ENCODE data around the gene PXMP2.

The PXMP2 gene

GRCh38 chr12:132687211-132688164 is at the start of gene PXMP2, which contains the start of gene POLE:
PXMP2 (plus strand) TSS chr12:132687587; CDS start chr12:132687671, 84 bp downstream.
POLE (minus strand) TSS chr12:132687342; CDS start chr12:132687315, 27 bp downstream.
- peak; percentile 88 for DNase-seq (ENCODE audit: low spot score)

GRCh38 chr12:132637811-132638210 is 49.6 kb upstream of the PXMP2 start:
- DNase-seq (ENCODE audit: low spot score) = no peak

- no peak for DNase-seq (ENCODE audit: low spot score)
Measured at GRCh38 chr12:132638541-132639408, 48.6 kb upstream of the PXMP2 start.

GRCh38 chr12:132639956-132640520 is 47.3 kb upstream of the PXMP2 start:
- DNase-seq (ENCODE audit: low spot score) = no peak

- no peak for DNase-seq (ENCODE audit: low spot score)
Measured at GRCh38 chr12:132640936-132641335, 46.5 kb upstream of the PXMP2 start.

DNA sequence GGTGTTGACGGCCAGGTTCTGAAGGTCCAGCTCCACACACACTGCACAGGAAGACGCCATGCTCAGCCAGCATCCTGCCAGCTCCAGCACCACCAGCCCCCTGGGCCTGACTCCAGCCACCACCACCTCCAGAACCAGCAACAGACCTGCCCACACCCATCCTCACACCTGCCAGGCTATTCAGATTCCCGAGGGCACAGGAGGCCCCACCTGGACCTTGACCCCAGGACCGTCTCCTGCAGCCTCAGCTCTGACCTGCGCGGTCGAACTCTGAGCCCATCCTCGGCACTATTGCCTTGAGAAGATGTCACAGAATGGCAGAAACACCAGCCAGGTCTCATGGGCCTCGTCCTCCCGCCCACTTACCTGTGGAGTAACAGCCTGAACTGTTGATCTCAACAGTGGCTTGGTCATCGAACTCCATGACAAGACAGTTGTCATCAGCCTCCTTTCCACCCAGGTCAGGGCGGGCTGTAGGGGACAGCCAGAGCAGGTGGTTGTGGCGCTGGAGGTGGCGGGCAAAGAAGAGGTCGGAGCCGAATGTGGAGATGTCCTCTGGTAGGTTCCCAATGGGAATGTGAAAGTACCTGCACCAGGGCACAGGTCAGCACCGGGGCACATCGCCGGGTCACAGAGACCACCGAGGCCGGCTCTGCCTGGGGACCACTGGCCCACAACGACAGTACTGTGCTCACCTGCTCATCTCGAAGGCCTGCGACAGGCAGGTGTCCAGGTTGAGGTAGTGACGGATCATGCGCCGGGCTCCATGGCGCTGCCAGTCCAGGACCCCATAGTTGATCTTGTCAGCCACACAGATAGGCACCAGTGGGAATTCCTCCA is 45.4 kb upstream of the PXMP2 start:
- DNase-seq (ENCODE audit: low spot score) = no peak

DNA sequence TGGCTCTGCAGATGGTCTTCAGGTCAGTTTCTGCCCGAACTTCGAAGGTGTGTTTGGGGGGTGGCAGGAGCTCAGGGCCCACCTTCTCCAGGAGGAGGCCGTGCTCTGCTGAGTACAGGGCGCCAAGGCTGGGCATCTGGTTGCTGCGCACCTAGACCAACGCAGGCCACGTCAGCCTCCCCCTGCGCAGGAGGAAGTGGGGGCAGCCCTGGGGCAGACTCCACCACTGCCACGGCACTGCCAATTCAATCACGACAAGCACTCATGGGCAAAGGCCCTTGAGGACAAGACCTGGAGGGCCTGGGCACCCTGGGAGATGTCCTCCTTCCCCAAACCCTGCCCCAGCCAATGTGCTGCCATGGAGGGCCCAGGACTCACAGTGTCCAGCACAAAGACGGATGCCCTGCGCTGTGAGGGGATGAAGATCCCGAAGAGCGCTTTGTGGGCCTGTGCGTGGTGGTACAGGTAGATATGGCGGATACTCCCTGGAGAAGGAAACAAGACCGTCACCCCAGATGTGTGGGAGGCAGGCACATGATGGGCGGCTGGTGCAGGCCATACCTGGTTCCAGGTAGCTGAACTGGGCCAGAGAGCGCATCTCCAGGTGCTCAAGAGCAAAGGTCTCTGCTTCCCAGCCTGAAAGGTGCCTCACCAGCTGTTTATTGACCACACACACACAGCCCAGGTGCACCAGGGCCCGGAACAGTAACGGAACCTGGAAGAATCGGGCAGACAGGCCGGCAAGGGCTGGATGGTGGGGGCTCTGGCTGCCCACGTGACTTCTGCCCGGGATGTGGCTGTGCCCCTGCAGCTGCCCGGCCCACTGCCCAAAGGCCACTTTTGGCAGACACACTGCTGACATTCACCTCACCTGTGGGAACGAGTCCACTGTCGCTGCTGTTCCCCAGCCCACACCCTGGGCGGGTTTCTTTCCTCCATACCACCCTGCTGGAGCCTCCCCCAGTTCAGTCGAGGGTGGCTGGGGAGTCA is 44.2 kb upstream of the PXMP2 start:
- DNase-seq (ENCODE audit: low spot score) = no peak

DNA sequence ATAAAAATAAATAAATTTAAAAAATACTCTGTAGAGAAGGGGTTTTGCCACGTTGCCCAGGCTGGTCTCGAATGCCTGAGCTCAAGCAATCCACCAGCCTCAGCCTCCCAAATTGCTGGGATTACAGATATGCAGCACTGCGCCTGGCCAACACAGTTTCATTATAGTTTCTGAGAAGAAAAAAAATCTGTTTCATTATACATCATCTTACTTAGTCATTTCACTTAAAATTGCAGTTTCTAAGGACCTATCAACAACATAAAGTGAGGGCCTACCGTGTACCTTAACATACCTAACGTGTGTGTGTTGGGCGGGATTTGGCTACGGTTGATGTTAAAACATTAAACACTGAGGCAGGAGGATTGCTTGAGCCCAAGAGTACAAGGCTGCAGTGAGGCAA is 40.5 kb upstream of the PXMP2 start:
- no peak for DNase-seq (ENCODE audit: low spot score)

DNA sequence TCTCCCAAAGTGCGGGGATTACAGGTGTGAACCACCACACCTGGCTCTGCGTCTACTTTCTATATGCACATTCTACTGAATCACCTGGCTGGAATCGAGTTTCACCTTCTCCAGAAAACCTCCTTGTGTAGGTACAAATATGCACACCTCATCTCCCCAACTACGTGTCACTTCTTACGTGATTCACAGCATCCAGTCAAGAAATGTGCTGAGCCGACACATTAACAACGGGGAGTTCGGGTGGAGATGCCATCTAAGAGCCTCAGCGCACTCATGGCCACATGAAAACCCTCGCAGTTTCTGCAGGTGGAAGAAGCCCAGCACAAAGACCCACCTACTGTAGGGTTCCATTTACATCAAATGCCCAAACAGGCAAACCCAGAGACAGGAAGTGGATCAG is 39.5 kb upstream of the PXMP2 start:
- no peak for DNase-seq (ENCODE audit: low spot score)

DNA sequence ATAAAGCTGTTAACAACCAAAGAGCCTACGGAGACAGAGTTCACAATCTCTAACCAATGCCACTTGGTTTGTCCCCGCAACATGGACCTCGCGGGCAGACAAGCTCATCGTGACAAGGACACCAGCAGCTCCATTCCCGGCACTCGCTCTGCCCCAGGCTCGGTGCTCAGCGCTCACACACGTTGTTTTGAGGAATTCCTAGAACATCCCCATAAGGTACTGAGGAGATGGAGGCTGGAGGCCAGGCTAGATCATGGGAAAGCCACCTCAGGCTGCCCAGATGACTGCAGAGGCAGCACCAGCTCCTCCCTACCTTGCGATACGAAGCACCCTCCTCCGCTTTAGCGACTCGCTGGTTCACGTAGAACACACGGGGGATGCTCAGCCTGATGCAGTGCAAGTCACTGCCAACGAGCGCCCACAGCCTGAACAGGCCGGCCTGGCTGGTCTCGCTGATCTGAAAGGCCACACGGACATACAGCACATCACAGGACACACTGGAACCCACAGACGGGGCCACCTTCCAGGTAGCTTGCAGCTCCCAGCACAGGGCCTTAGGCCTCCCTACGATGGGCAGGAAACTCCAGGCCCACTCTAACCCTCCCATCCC is 38.7 kb upstream of the PXMP2 start:
- DNase-seq (ENCODE audit: low spot score) = no peak

GRCh38 chr12:132649226-132649945 is 38.0 kb upstream of the PXMP2 start:
- no peak for DNase-seq (ENCODE audit: low spot score)

DNA sequence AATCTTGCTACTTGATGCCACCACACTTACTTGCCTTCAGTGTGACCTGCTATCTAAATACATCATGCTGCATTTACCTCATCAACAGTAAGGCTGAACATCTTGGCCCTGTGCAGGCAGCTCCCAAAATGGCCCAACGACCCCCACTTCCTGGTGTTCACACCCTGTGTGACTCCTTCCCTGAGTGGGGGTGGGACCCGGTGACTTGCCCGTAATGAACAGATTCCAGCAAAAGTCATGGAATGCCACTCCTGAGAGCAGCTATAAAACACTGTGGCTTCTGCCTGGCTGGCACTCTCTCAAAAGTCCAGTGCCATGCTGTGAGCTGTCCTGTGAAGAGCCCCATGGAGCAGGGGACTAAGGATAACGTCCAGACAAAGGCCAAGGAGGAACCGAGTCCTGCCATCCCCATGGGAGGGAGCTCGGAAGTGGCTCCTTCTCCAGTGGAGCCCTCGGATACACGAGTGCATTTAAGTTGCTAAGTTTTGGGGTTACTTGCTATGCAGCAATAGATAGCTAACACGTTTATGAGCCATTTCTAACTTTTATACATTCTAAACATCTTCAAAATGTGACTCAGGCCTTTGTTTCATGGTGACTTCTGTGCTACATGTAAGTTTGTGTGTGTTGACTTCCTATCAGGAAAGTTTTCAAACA is 35.8 kb upstream of the PXMP2 start:
- no peak for DNase-seq (ENCODE audit: low spot score)

DNA sequence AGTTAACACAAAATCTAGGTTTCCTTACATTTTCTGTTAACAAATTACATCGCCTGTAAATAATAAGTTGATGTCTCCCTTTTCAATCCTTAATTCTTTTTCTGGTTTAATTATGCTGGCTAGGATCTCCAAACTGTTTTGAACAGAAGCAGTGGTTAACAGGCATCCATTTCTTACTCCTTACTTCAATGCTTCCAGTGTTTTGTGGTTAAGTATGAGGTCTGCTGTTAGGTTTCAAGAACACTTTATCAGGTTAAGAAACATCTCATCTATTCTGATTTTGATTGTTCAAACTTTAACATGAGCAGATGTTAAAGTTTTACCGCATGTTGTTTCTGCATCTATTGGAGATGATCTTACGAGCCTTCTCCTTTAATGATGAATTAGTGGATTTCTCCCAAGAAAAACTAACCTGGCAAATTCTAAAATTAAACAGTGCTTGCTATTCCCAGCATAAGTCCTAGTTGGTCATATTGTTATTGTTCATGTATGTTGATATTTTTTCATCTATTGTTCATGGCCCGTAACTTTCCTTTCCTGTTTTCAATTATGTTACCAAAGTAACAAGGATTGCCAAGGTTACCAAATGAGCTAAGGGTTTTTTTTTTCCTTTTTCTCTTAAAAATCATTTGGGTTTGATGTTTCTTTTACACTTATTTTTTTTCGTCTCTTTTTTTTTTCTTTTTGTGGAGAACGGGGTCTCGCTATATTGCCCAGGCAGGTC is 33.7 kb upstream of the PXMP2 start:
- DNase-seq (ENCODE audit: low spot score) = no peak

GRCh38 chr12:132657004-132657727 is 30.2 kb upstream of the PXMP2 start:
- DNase-seq (ENCODE audit: low spot score) = no peak

DNA sequence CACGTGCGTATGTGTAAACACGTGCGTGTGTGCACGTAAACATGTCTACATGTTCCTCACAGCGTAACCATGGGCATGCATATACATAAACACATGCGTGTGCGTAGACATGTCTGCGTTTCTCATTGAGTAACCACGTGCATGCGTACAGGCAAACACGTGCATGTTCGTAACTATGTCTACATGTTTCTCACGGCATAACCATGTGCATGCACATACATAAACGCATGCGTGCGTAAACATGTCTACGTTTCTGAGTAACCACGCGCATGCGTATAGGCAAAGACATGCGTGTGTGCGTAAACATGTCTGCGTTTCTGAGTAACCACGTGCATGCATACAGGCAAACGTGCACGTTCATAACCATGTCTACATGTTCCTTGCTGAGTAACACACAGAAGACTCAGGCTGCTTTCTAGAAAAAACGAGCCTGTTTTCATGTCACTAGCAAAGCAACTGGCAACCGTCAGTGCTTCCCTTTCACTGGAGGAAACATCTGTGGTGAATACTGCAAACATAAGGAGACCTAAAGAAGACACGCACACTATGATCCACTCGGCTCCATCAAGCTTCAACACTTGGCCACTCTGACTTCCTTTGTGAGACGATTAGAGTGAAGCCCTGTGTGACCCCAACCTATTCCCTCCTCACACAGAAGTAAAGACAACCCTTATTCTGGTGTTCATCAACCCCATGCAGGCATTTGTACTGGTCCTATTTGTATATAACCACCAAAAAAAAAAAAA is 29.1 kb upstream of the PXMP2 start:
- no peak for DNase-seq (ENCODE audit: low spot score)

- no peak for DNase-seq (ENCODE audit: low spot score)
Measured at GRCh38 chr12:132659146-132659545, 28.2 kb upstream of the PXMP2 start.
